ENCODE results near the gene MTHFD1L. TPM values are rescaled to one million over a fixed set of nuclear protein-coding genes. Genes with fewer than 3 reads are reported as not detected.
A peak's percentile ranks its signal among the peaks of the same experiment; 100 is the strongest.

Gene MTHFD1L
- total and polyA plus RNA-seq, 9 of the 15 experiments (the other 6 are each of a cell fraction or from before 2014, with no cell fraction given): 20.9 to 128 (median 61.0) TPM

- TF ChIP-seq KLF16 (IDR thresholded peaks at IDR 0.05): peak; percentile 56; the same call in 1 of the 2 replicates
- no peak for TF ChIP-seq MYNN (IDR thresholded peaks at IDR 0.05)
- TF ChIP-seq MYNN (CRISPR knock-in tag; IDR thresholded peaks at IDR 0.05): no peak
- peak; percentile 18; the same call in 1 of the 2 replicates for TF ChIP-seq DEAF1 (CRISPR knock-in tag; IDR thresholded peaks at IDR 0.05)
- TF ChIP-seq ZNF282 (CRISPR knock-in tag; IDR thresholded peaks at IDR 0.05): no peak
- TF ChIP-seq SP2 (IDR thresholded peaks at IDR 0.05; ENCODE audit: extremely low read depth, low read depth, low read length, poor library complexity, severe bottlenecking): no peak
- no peak for TF ChIP-seq MBD2 (IDR thresholded peaks at IDR 0.05; ENCODE audit: borderline replicate concordance, low read depth)
- peak; percentile 78 for TF ChIP-seq EP300 (IDR thresholded peaks at IDR 0.05; ENCODE audit: low read length)
- TF ChIP-seq AFF1 (IDR thresholded peaks at IDR 0.05; ENCODE audit: low read depth in 1 of 2, partially characterized antibody in 2 of 2): peak in 1 of 2 experiments; percentile 85
- TF ChIP-seq ELK1 (CRISPR knock-in tag; IDR thresholded peaks at IDR 0.05): no peak
- no peak for TF ChIP-seq POLR2AphosphoS5 (IDR thresholded peaks at IDR 0.05; ENCODE audit: control insufficient read depth, insufficient read depth, low read depth, low read length)
- peak in 1 of 2 experiments; percentile 93; a peak in 2 of 4 replicates for TF ChIP-seq HDAC1 (IDR thresholded peaks at IDR 0.05)
- TF ChIP-seq NBN (IDR thresholded peaks at IDR 0.05; ENCODE audit: low read depth): peak; percentile 83
- no peak for TF ChIP-seq YY1 (IDR thresholded peaks at IDR 0.05; ENCODE audit: borderline replicate concordance in 1 of 3, control insufficient read depth in 1 of 3, extremely low read depth in 1 of 3, insufficient read depth in 3 of 3, insufficient read length in 1 of 3, insufficient replicate concordance in 2 of 3, low read depth in 1 of 3, low read length in 2 of 3)
- TF ChIP-seq POLR3G (IDR thresholded peaks at IDR 0.05; ENCODE audit: extremely low read depth, insufficient read length, insufficient replicate concordance): no peak
- TF ChIP-seq GABPB2 (CRISPR knock-in tag; conservative IDR thresholded peaks at IDR 0.05): no peak
- TF ChIP-seq TFAM (CRISPR knock-in tag; conservative IDR thresholded peaks at IDR 0.05): no peak
- TF ChIP-seq ZNF561 (CRISPR knock-in tag; conservative IDR thresholded peaks at IDR 0.05): no peak
- TF ChIP-seq CBX2 (IDR thresholded peaks at IDR 0.05; ENCODE audit: insufficient read depth, low read length, poor library complexity, severe bottlenecking): no peak
- no peak for TF ChIP-seq PCBP1 (IDR thresholded peaks at IDR 0.05; ENCODE audit: low read depth, low read length, poor library complexity, severe bottlenecking)
- no peak for TF ChIP-seq CCAR2 (IDR thresholded peaks at IDR 0.05; ENCODE audit: low read depth, low read length)
Measured at GRCh38 chr6:151087861-151088598, 222.5 kb downstream of the MTHFD1L start (continued).

Data from K562 (cell line).